ENCODE results near the gene SUB1.
"Not testable (repeated sequence)": the region's sequence is repeated elsewhere in the genome, so short reads cannot be mapped to it uniquely, and the experiment has no call there.

The SUB1 gene

GRCh38 chr5:32566319-32567111 is 18.8 kb upstream of the SUB1 start:
- no peak for DNase-seq

- DNase-seq: no peak
Measured at GRCh38 chr5:32571128-32571527, 14.2 kb upstream of the SUB1 start.

GRCh38 chr5:32572778-32573480 is 12.4 kb upstream of the SUB1 start:
- no peak for DNase-seq

GRCh38 chr5:32573481-32573854 is 11.9 kb upstream of the SUB1 start:
- DNase-seq: not testable (repeated sequence)

GRCh38 chr5:32574540-32575175 is 10.7 kb upstream of the SUB1 start:
- DNase-seq: no peak

- DNase-seq: no peak
Measured at GRCh38 chr5:32578363-32578762, 7.0 kb upstream of the SUB1 start.

- DNase-seq: no peak
Measured at GRCh38 chr5:32578764-32579163, 6.6 kb upstream of the SUB1 start.

GRCh38 chr5:32581010-32581785 is 4.2 kb upstream of the SUB1 start:
- no peak for DNase-seq

GRCh38 chr5:32583582-32584232 is 1.6 kb upstream of the SUB1 start:
- no peak for DNase-seq

GRCh38 chr5:32584646-32585045 is 711 bp upstream of the SUB1 start:
- no peak for DNase-seq

- no peak for DNase-seq
Measured at GRCh38 chr5:32585122-32585445, 273 bp upstream of the SUB1 start.

- DNase-seq: no peak
Measured at GRCh38 chr5:32586276-32586599, 881 bp downstream of the SUB1 start.

- DNase-seq: no peak
Measured at GRCh38 chr5:32587067-32587551, 1.8 kb downstream of the SUB1 start.

GRCh38 chr5:32589416-32589815 is 4.1 kb downstream of the SUB1 start:
- DNase-seq: no peak

GRCh38 chr5:32589942-32590869 is 4.8 kb downstream of the SUB1 start:
- no peak for DNase-seq

GRCh38 chr5:32595118-32595517 is 9.8 kb downstream of the SUB1 start:
- no peak for DNase-seq

- no peak for DNase-seq
Measured at GRCh38 chr5:32597041-32597629, 11.8 kb downstream of the SUB1 start.

GRCh38 chr5:32598260-32598937 is 13.0 kb downstream of the SUB1 start:
- DNase-seq: no peak

GRCh38 chr5:32598997-32599549 is 13.7 kb downstream of the SUB1 start:
- no peak for DNase-seq

GRCh38 chr5:32600054-32600622 is 14.8 kb downstream of the SUB1 start:
- DNase-seq: no peak

Data from right forelimb (tissue), 1 donor.